Adrenal gland (tissue), 12 donors: ENCODE data around the gene SRGAP1. TPM values are rescaled to one million over a fixed set of nuclear protein-coding genes. Genes with fewer than 3 reads are reported as not detected.

Experiments
- DNase-seq, 7 donors: peaks; one replicate each; pipeline ENCODE4 v3.0.0-alpha.2; 2019 to 2020
- H3K27ac ChIP-seq, 5 donors: fragments of 200-600 bp; sonication (generic) in 4 of 5; 1 replicate in 3 of 5; 2 replicates in 2 of 5; pipeline versions ENCODE4 v1.5.1 to v1.8.0; 2016 to 2020; ENCODE audit warnings: mild to moderate bottlenecking in 1 of 5
- H3K27me3 ChIP-seq: fragments of 200-600 bp; 2 replicates; pipeline ENCODE4 v1.8.0; 2021
- H3K36me3 ChIP-seq, 2 donors: fragments of 200-600 bp; replicated peaks in 1 of 2; 1 replicate in 1 of 2; 2 replicates in 1 of 2; pipeline versions ENCODE4 v1.5.1 to v1.8.0; 2018 to 2022
- H3K4me1 ChIP-seq, 2 donors: fragments of 200-600 bp; replicated peaks in 1 of 2; 1 replicate in 1 of 2; 2 replicates in 1 of 2; pipeline versions ENCODE4 v1.5.1 to v1.8.0; 2018 to 2021
- H3K4me3 ChIP-seq, 4 donors: fragments of 200-600 bp; sonication (generic) in 3 of 4; one replicate each; pipeline ENCODE4 v1.5.1; 2016 to 2018
- H3K9me3 ChIP-seq, 3 donors: fragments of 200-600 bp; sonication (generic) in 1 of 3; replicated peaks in 1 of 3; 1 replicate in 2 of 3; 2 replicates in 1 of 3; pipeline versions ENCODE4 v1.5.1 to v1.8.0; 2016 to 2021
- CTCF ChIP-seq, 6 experiments: fragments of 450-650 bp in 4 of 6; fragments of 200-600 bp in 2 of 6; sonication (generic) in 1 of 6; IDR thresholded peaks; 1 replicate in 5 of 6; 2 replicates in 1 of 6; pipeline versions ENCODE4 v1.5.1 to v1.8.0; 2016 to 2021; ENCODE audit warnings: antibody characterized with exemption in 6 of 6, mild to moderate bottlenecking in 2 of 6, moderate library complexity in 1 of 6
- POLR2A ChIP-seq, 2 donors: fragments of 450-650 bp; IDR thresholded peaks; one replicate each; pipeline ENCODE4 v1.6.1; 2017; ENCODE audit warnings: antibody characterized with exemption in 2 of 2, mild to moderate bottlenecking in 2 of 2, moderate library complexity in 1 of 2
- WGBS, 4 donors: extraction: QIAGEN DNeasy Blood & Tissue Kit in 2 of 4; methylation state at CpG; one replicate each; pipeline versions ENCODE4 v1.1.5 to v1.1.7; 2013 to 2017; 5-methylcytosine and 5-hydroxymethylcytosine counted together
- intact Hi-C, 2 donors: fragments of 100-400 bp; cut with DNase I; formaldehyde crosslinking; loops; one replicate each; pipeline versions ENCODE4 v1.14.1 to v1.15.0; 2022 to 2023
- polyA plus RNA-seq, 3 donors: library from polyadenylated mRNA; stranded (reverse); fragments of 200-250 nt in 2 of 3; fragments of 350-450 nt in 1 of 3; fragmentation: Illumina TruSeq in 1 of 3; extraction: RNeasy Lipid Tissue Mini Kit (QIAGEN cat#74804) in 1 of 3; gene quantifications; one replicate each; pipeline ENCODE4 v1.2.3, GENCODE V29; 2013 to 2014
- total RNA-seq, 9 donors: library from RNA; depleted of rRNA in 4 of 9; stranded (reverse); fragments of >200 nt in 4 of 9; fragments of 120-200 nt in 1 of 9; fragmentation: NEBNext Ultra II Directional in 1 of 9; extraction: Animal tissue kit (Norgen Biotek cat#: 25700) in 1 of 9; gene quantifications; one replicate each; pipeline versions ENCODE4 v1.1.0 to v1.2.4, GENCODE V29; 2013 to 2023
- donor health status: healthy with polysubstance abuse.
- donor health status: Bipolar disorder and iron deficiency.
- donor health status: DM: yes; HTN: yes; CAD: no.
- donor health status: DM: no; HTN: no; CAD: no.
- donor health status: DM: no; HTN: no; CAD: no.
- donor health status: DM: yes; HTN: yes; CAD: no.

Gene SRGAP1
- total and polyA plus RNA-seq, 12 donors, result 2.4 to 35.6 (median 9.8) TPM

- intact Hi-C loops, result no loop called here
- H3K27me3 ChIP-seq, result no peaks in the 10 kb centered on the region
- 97 to 100% (median 98%) methylated on average over 1 of the region's 1 CpG for WGBS, 4 donors
These were observed 215.2 kb downstream of the SRGAP1 start for GRCh38 chr12:64059685-64060084.

GRCh38 chr12:64061868-64062375, 217.4 kb downstream of the SRGAP1 start:
- H3K27me3 ChIP-seq, result no peaks in the 10 kb centered on the region
- intact Hi-C loops, result no loop called here
- no peaks in the 10 kb centered on the region for H3K4me1 ChIP-seq
- 92 to 98% (median 95%) methylated on average over 2 of the region's 2 CpGs for WGBS, 4 donors
- peaks cover 0 to 14% of the 10 kb centered on the region in 2 donors for H3K36me3 ChIP-seq
- H3K4me3 ChIP-seq, result no peak overlapping the region
- no peak overlapping the region for H3K27ac ChIP-seq
- no peak for DNase-seq
- no peak for TF ChIP-seq CTCF (IDR thresholded peaks at IDR 0.05)
- no peak for TF ChIP-seq POLR2A (IDR thresholded peaks at IDR 0.05)
- H3K9me3 ChIP-seq, result no peaks in the 10 kb centered on the region

More at GRCh38 chr12:64059685-64060084, 215.2 kb downstream of the SRGAP1 start:
- Histone ChIP-seq H3K36me3 (no peaks in the 10 kb centered on the region), H3K4me1 (no peaks in the 10 kb centered on the region), H3K27ac (no peak overlapping the region), H3K9me3 (no peaks in the 10 kb centered on the region), H3K4me3 (no peak overlapping the region)
- no peak for TF ChIP-seq POLR2A (IDR thresholded peaks at IDR 0.05)
- TF ChIP-seq CTCF (IDR thresholded peaks at IDR 0.05), result no peak
- no peak for DNase-seq

GRCh38 chr12:64063121-64063520, 218.6 kb downstream of the SRGAP1 start:
- no peak for TF ChIP-seq POLR2A (IDR thresholded peaks at IDR 0.05)
- no peak for TF ChIP-seq CTCF (IDR thresholded peaks at IDR 0.05)
- no peak for DNase-seq
- 71 to 93% (median 85%) methylated on average over 3 of the region's 3 CpGs for WGBS, 4 donors
- no peak overlapping the region for H3K4me3 ChIP-seq
- no peak overlapping the region for H3K27ac ChIP-seq
- peaks cover 0 to 14% of the 10 kb centered on the region in 2 donors for H3K36me3 ChIP-seq
- H3K4me1 ChIP-seq, result no peaks in the 10 kb centered on the region
- no peaks in the 10 kb centered on the region for H3K9me3 ChIP-seq
- no peaks in the 10 kb centered on the region for H3K27me3 ChIP-seq
- intact Hi-C loops, result no loop called here

- intact Hi-C loops, result no loop called here
These were observed 219.7 kb downstream of the SRGAP1 start for GRCh38 chr12:64064240-64064639.

More at GRCh38 chr12:64064240-64064639, 219.7 kb downstream of the SRGAP1 start:
- no peak overlapping the region for H3K4me3 ChIP-seq
- H3K4me1 ChIP-seq, result no peaks in the 10 kb centered on the region
- no peak overlapping the region for H3K27ac ChIP-seq
- 67 to 87% (median 80%) methylated on average over 2 of the region's 2 CpGs for WGBS, 4 donors
- H3K9me3 ChIP-seq, result no peaks in the 10 kb centered on the region
- TF ChIP-seq CTCF (IDR thresholded peaks at IDR 0.05) (no peak), POLR2A (IDR thresholded peaks at IDR 0.05) (no peak)
- H3K36me3 ChIP-seq, result peaks cover 0 to 14% of the 10 kb centered on the region in 2 donors
- DNase-seq, result no peak
- H3K27me3 ChIP-seq, result no peaks in the 10 kb centered on the region
